CD14-positive monocyte (primary cell): ENCODE results near the gene LIMCH1. TPM values are rescaled to one million over a fixed set of nuclear protein-coding genes. Genes with fewer than 3 reads are reported as not detected.

ENCODE experiments used
- DNase-seq, 3 donors: peaks; one replicate each; pipeline ENCODE4 v3.0.0-alpha.2; 2011 to 2022
- H2AFZ ChIP-seq: 2 replicates; pipeline ENCODE4 v1.6.0; 2012; ENCODE audit warnings: mild to moderate bottlenecking, low read depth, low read length, inconsistent platforms; ENCODE audit not compliant: insufficient read depth, poor library complexity, severe bottlenecking
- H3K27ac ChIP-seq, 2 donors: 1 replicate in 1 of 2; 2 replicates in 1 of 2; pipeline ENCODE4 v1.5.1; 2012 to 2013; ENCODE audit warnings: low read length in 2 of 2, control low read depth in 1 of 2, inconsistent platforms in 1 of 2, low read depth in 1 of 2, mild to moderate bottlenecking in 1 of 2
- H3K27me3 ChIP-seq, 2 donors: one replicate each; pipeline versions ENCODE4 v1.6.0 to v1.6.1; 2011 to 2013; ENCODE audit warnings: low read length in 2 of 2; ENCODE audit not compliant: control insufficient read depth in 2 of 2, insufficient read depth in 2 of 2
- H3K36me3 ChIP-seq, 2 donors: replicated peaks in 1 of 2; 1 replicate in 1 of 2; 2 replicates in 1 of 2; pipeline versions ENCODE4 v1.5.1 to v1.6.1; 2012 to 2013; ENCODE audit warnings: low read length in 2 of 2, control low read depth in 1 of 2, inconsistent platforms in 1 of 2, mild to moderate bottlenecking in 1 of 2; ENCODE audit not compliant: insufficient read depth in 2 of 2, control insufficient read depth in 1 of 2
- H3K4me1 ChIP-seq, 2 donors: 1 replicate in 1 of 2; 2 replicates in 1 of 2; pipeline versions ENCODE4 v1.5.1 to v1.6.1; 2012 to 2013; ENCODE audit warnings: low read length in 2 of 2, control low read depth in 1 of 2, inconsistent platforms in 1 of 2, mild to moderate bottlenecking in 1 of 2, moderate library complexity in 1 of 2; ENCODE audit not compliant: insufficient read depth in 2 of 2, control insufficient read depth in 1 of 2
- H3K4me2 ChIP-seq: replicated peaks from 2 replicates; pipeline ENCODE3; 2012; ENCODE audit warnings: low read length, moderate library complexity, mild to moderate bottlenecking; ENCODE audit not compliant: poor library complexity, severe bottlenecking; ENCODE audit errors: extremely low read depth
- H3K4me3 ChIP-seq, 3 experiments: fragments of 200-600 bp in 1 of 3; sonication (generic) in 1 of 3; replicated peaks in 1 of 3; 1 replicate in 2 of 3; 2 replicates in 1 of 3; pipeline ENCODE4 v1.5.1; 2011 to 2013; ENCODE audit warnings: low read length in 3 of 3, mild to moderate bottlenecking in 3 of 3, control low read depth in 2 of 3, low read depth in 2 of 3, inconsistent platforms in 1 of 3, moderate library complexity in 1 of 3
- H3K79me2 ChIP-seq: 2 replicates; pipeline ENCODE4 v1.6.0; 2012; ENCODE audit warnings: mild to moderate bottlenecking, control low read depth, inconsistent platforms, low read length, moderate library complexity; ENCODE audit not compliant: insufficient read depth
- H3K9ac ChIP-seq: 2 replicates; pipeline ENCODE4 v1.6.0; 2017; ENCODE audit warnings: low read length, mild to moderate bottlenecking; ENCODE audit not compliant: insufficient read depth, poor library complexity, severe bottlenecking
- H3K9me3 ChIP-seq, 2 donors: replicated peaks in 1 of 2; 1 replicate in 1 of 2; 2 replicates in 1 of 2; pipeline versions ENCODE4 v1.5.1 to v1.6.1; 2012 to 2013; ENCODE audit warnings: low read length in 2 of 2, control low read depth in 1 of 2; ENCODE audit not compliant: control insufficient read depth in 1 of 2, insufficient read depth in 1 of 2
- H4K20me1 ChIP-seq: 2 replicates; pipeline ENCODE4 v1.6.0; 2012; ENCODE audit warnings: mild to moderate bottlenecking, low read length, control low read depth, moderate library complexity; ENCODE audit not compliant: insufficient read depth
- H3K27ac Mint-ChIP-seq, 7 donors: one replicate each; pipeline ENCODE4 v1.8.0; 2020; ENCODE audit warnings: mild to moderate bottlenecking in 7 of 7, mixed read lengths in 7 of 7, moderate library complexity in 6 of 7, inconsistent platforms in 2 of 7
- H3K27me3 Mint-ChIP-seq, 3 donors: one replicate each; pipeline ENCODE4 v1.8.0; 2021 to 2022; ENCODE audit warnings: low read depth in 3 of 3, mild to moderate bottlenecking in 3 of 3, mixed read lengths in 3 of 3, moderate library complexity in 3 of 3, inconsistent platforms in 1 of 3
- H3K36me3 Mint-ChIP-seq, 2 donors: one replicate each; pipeline ENCODE4 v1.8.0; 2020; ENCODE audit warnings: mixed read lengths in 2 of 2, inconsistent platforms in 1 of 2, mild to moderate bottlenecking in 1 of 2
- H3K4me1 Mint-ChIP-seq: one replicate; pipeline ENCODE4 v1.8.0; 2020; ENCODE audit warnings: mild to moderate bottlenecking, mixed read lengths
- H3K4me3 Mint-ChIP-seq, 2 donors: one replicate each; pipeline ENCODE4 v1.8.0; 2020; ENCODE audit warnings: mild to moderate bottlenecking in 2 of 2, mixed read lengths in 2 of 2, moderate library complexity in 1 of 2
- H3K9me3 Mint-ChIP-seq, 7 donors: one replicate each; pipeline ENCODE4 v1.8.0; 2020 to 2022; ENCODE audit warnings: mixed read lengths in 7 of 7, mild to moderate bottlenecking in 6 of 7, moderate library complexity in 6 of 7, inconsistent platforms in 2 of 7
- CTCF ChIP-seq: fragments of 200-600 bp; IDR thresholded peaks from one replicate; pipeline ENCODE4 v1.8.0; 2022; ENCODE audit warnings: antibody characterized with exemption, mild to moderate bottlenecking
- WGBS: methylation state at CpG from one replicate; pipeline ENCODE4 v1.1.5; 2013; ENCODE audit warnings: missing lambda C conversion rate; ENCODE audit not compliant: insufficient coverage; 5-methylcytosine and 5-hydroxymethylcytosine counted together
- intact Hi-C, 2 donors: fragments of 100-400 bp; cut with micrococcal nuclease; formaldehyde crosslinking; loops; one replicate each; pipeline versions ENCODE4 v1.15.0 to v1.15.1; 2023
- polyA plus RNA-seq, 3 donors: library from polyadenylated mRNA; depleted of rRNA in 1 of 3; unstranded in 2 of 3; stranded (reverse) in 1 of 3; fragments of 300-500 nt in 2 of 3; fragments of >200 nt in 1 of 3; fragmentation: Illumina TruSeq in 2 of 3; gene quantifications; 1 replicate in 2 of 3; 2 replicates in 1 of 3; pipeline ENCODE4 v1.2.3, GENCODE V29; 2012 to 2021

The LIMCH1 gene
- polyA plus RNA-seq, 3 donors: 0.25 to 0.64 (median 0.32) TPM

- H3K9me3 Mint-ChIP-seq: peaks cover 0 to 5% (median 0%) of the 10 kb centered on the region in 7 donors
- no peak overlapping the region for H2AFZ ChIP-seq
- peak overlapping the region; percentile 46 for H3K4me2 ChIP-seq
- H3K4me1 ChIP-seq: peaks cover 65 to 80% of the 10 kb centered on the region in 2 donors
- no peak for TF ChIP-seq CTCF
- no CpG with 5 or more reads among the region's 1 CpG for WGBS
- H3K9ac ChIP-seq: no peak overlapping the region
- H4K20me1 ChIP-seq: no peaks in the 10 kb centered on the region
- H3K27ac ChIP-seq: peak overlapping the region in 1 of 2 donors; percentile 80
- no peaks in the 10 kb centered on the region for H3K79me2 ChIP-seq
- H3K9me3 ChIP-seq: no peaks in the 10 kb centered on the region
- H3K27ac Mint-ChIP-seq: peak overlapping the region; percentile 85 to 93 (median 90)
- no peaks in the 10 kb centered on the region for H3K36me3 ChIP-seq
- peaks cover 0 to 4% (median 3%) of the 10 kb centered on the region in 3 donors for H3K27me3 Mint-ChIP-seq
- intact Hi-C loops: no loop called here
- peak; percentile 69 to 83 (median 81) for DNase-seq
- peak overlapping the region in 1 of 2 donors; percentile 28 for H3K4me3 Mint-ChIP-seq
- peaks cover 77% of the 10 kb centered on the region for H3K4me1 Mint-ChIP-seq
- peaks cover 0 to 4% of the 10 kb centered on the region in 2 donors for H3K36me3 Mint-ChIP-seq
- no peaks in the 10 kb centered on the region for H3K27me3 ChIP-seq
- peak overlapping the region in 1 of 3 experiments; percentile 29 for H3K4me3 ChIP-seq
Measured at GRCh38 chr4:41512136-41512535, 25.8 kb upstream of the LIMCH1 start.

- peaks cover 73% of the 10 kb centered on the region for H3K4me1 Mint-ChIP-seq
Measured at GRCh38 chr4:41512596-41512995, 25.4 kb upstream of the LIMCH1 start.

More at GRCh38 chr4:41512596-41512995, 25.4 kb upstream of the LIMCH1 start:
- intact Hi-C loops: no loop called here
- TF ChIP-seq CTCF: no peak
- Histone ChIP-seq H4K20me1 (no peaks in the 10 kb centered on the region), H3K4me2 (peak overlapping the region; percentile 46), H3K27me3 (no peaks in the 10 kb centered on the region), H3K36me3 (no peaks in the 10 kb centered on the region), H3K9ac (no peak overlapping the region), H3K9me3 (no peaks in the 10 kb centered on the region), H3K4me3 (peak overlapping the region in 1 of 3 experiments; percentile 29), H3K4me1 (peaks cover 62 to 75% of the 10 kb centered on the region in 2 donors), H3K27ac (peak overlapping the region in 1 of 2 donors; percentile 80), H3K79me2 (no peaks in the 10 kb centered on the region), H2AFZ (no peak overlapping the region)
- peak overlapping the region in 1 of 2 donors; percentile 39 for H3K4me3 Mint-ChIP-seq
- peaks cover 0 to 5% (median 0%) of the 10 kb centered on the region in 7 donors for H3K9me3 Mint-ChIP-seq
- peaks cover 0 to 4% of the 10 kb centered on the region in 2 donors for H3K36me3 Mint-ChIP-seq
- H3K27me3 Mint-ChIP-seq: peaks cover 0 to 4% (median 3%) of the 10 kb centered on the region in 3 donors
- peak overlapping the region; percentile 85 to 93 (median 90) for H3K27ac Mint-ChIP-seq
- DNase-seq: peak; percentile 62 to 83 (median 77)
